22Rv1 (cell line): ENCODE measurements around the gene TGFB2.

Experiments used
- H3K27ac ChIP-seq: fragments of 450-650 bp; 2 replicates; pipeline ENCODE4 v1.5.1; 2017
- CTCF ChIP-seq: fragments of 450-650 bp; IDR thresholded peaks from 2 replicates; pipeline ENCODE4 v1.5.1; 2017; ENCODE audit warnings: mild to moderate bottlenecking
- ZFX ChIP-seq: fragments of 450-650 bp; IDR thresholded peaks from 2 replicates; pipeline ENCODE4 v1.6.1; 2017; ENCODE audit warnings: antibody characterized with exemption, borderline replicate concordance

TGFB2 gene

DNA sequence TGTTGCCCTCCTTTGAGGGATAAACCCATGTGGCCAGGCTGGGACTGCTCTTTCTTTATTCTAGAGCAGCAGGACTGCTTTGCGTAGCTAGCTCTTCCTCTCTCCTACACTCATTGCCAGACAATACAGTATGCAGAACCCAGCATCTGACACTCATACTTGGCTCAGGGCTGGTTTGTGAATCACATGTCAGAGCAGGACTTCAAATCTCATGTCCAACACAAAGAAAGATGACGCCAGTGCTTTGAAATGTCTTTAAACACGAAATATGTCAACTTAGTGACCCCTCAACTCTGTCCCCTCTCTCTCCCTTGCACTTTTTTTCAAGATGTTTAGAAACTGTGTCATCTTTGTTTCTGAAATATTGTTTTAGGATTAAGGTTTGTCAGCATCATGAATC is 135.0 kb downstream of the TGFB2 start:
- H3K27ac ChIP-seq = no peak overlapping the region
- no peak for TF ChIP-seq CTCF
- TF ChIP-seq ZFX = no peak

GRCh38 chr1:218480588-218481099 is 135.5 kb downstream of the TGFB2 start:
- no peak for TF ChIP-seq CTCF
- no peak for TF ChIP-seq ZFX
- no peak overlapping the region for H3K27ac ChIP-seq

DNA sequence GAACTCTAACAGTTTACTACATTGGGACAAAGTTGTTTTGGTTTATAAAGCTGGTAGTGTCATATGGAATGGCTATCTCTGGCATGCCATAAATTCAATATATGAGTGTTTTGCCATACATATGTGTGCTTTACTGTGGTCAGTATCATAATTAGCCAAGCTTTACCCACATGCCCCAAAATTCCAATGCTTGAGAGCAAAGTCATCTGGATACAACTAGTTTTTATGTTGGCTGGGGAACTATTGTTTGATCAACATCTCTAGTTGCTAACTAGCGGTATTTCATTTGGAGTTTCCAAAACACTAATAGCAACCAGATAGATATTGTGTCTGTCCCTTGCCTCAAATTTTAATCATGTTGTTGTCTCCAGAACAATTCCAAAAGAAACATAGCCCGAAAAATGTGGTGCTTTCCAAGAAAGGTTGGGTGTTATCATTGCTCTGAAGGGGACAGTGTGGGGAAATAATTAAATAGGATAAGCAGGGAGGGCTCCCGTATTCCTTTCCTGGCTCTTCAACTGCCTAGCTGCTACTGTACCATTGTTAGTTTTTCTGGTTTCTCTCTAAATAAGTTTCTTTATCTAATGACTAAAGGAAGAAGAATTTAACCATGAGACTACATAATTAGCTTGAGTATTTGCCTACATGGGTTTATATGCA is 136.1 kb downstream of the TGFB2 start:
- H3K27ac ChIP-seq = no peak overlapping the region
- no peak for TF ChIP-seq CTCF
- TF ChIP-seq ZFX = no peak

- H3K27ac ChIP-seq = no peak overlapping the region
- TF ChIP-seq CTCF (no peak), ZFX (no peak)
These were observed 137.5 kb downstream of the TGFB2 start for GRCh38 chr1:218482683-218483082.

DNA sequence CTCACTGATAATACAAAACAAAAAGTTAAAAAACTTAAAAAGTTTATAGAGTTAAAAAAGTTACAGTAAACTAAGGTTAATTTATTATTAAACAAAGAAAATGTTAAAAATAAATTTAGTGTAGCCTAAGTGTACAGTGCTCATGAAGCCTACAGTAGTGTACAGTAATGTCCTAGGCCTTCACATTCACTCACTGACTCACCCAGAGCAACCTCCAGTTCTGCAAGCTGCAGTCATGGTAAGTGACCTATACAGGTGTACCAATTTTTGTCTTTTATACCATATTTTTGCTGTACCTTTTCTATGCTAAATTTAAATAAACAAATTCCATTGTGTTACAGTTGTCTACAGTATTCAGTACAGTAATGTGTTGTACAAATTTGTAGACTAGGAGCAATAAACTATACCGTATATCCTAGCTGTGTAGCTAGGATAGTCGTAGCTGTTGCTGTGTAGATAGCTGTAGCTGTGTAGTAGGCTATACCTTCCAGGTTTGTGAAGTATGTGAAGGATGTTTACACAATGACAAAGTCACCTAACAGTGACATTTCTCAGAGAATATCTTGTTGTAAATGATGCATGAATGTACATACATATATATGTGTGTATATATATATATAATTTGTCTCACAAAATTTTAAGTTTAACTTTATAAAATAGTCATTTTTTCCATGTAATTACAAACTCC is 140.2 kb downstream of the TGFB2 start:
- no peak overlapping the region for H3K27ac ChIP-seq
- TF ChIP-seq ZFX (no peak), CTCF (no peak)

- no peak overlapping the region for H3K27ac ChIP-seq
- TF ChIP-seq CTCF (no peak), ZFX (no peak)
These were observed 143.4 kb downstream of the TGFB2 start for GRCh38 chr1:218488531-218488930.

GRCh38 chr1:218488986-218489385 is 143.8 kb downstream of the TGFB2 start:
- no peak for TF ChIP-seq ZFX
- TF ChIP-seq CTCF = no peak
- no peak overlapping the region for H3K27ac ChIP-seq
